ENCODE data around the gene NXF2B. TPM values are rescaled to one million over a fixed set of nuclear protein-coding genes. Genes with fewer than 3 reads are reported as not detected.
A peak's percentile ranks its signal among the peaks of the same experiment; 100 is the strongest.

Gene NXF2B
- total RNA-seq, 6 experiments from 2014 or later: 0.12 TPM; not detected in 5

DNA sequence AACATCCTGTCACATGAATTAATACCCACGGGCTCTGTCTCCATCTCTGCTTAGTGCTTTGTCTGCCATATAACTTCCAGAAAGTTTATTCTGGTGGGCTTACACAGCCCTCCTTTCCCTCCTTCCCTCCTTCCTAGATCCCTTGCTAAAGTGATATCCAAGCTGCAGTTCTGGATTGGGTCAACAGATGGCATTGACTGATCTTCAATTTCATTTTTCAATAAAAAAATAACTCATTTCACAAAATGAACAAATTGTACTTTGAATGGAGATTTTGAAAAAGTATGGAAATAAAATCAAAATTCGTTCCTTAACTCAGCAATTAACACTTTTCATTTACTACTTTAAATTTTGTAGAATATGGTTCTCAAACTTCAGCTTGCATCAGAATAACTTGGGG lies 97.9 kb downstream of the NXF2B start:
- no peaks in the 10 kb centered on the region for H3K36me3 ChIP-seq
- no peak for TF ChIP-seq POLR2A (IDR thresholded peaks at IDR 0.05)
- TF ChIP-seq, protein P1, sequence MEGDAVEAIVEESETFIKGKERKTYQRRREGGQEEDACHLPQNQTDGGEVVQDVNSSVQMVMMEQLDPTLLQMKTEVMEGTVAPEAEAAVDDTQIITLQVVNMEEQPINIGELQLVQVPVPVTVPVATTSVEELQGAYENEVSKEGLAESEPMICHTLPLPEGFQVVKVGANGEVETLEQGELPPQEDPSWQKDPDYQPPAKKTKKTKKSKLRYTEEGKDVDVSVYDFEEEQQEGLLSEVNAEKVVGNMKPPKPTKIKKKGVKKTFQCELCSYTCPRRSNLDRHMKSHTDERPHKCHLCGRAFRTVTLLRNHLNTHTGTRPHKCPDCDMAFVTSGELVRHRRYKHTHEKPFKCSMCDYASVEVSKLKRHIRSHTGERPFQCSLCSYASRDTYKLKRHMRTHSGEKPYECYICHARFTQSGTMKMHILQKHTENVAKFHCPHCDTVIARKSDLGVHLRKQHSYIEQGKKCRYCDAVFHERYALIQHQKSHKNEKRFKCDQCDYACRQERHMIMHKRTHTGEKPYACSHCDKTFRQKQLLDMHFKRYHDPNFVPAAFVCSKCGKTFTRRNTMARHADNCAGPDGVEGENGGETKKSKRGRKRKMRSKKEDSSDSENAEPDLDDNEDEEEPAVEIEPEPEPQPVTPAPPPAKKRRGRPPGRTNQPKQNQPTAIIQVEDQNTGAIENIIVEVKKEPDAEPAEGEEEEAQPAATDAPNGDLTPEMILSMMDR (IDR thresholded peaks at IDR 0.05): peak in 3 of 4 donors; percentile 21 to 29 (median 23)
- ATAC-seq: no peak
- no peak for DNase-seq
- intact Hi-C loops (cut with DNase I): no loop called here
- no peaks in the 10 kb centered on the region for H3K9me3 ChIP-seq
- no peak overlapping the region for H3K27ac ChIP-seq
- peaks cover 0 to 13% of the 10 kb centered on the region in 2 donors for H3K27me3 ChIP-seq
- WGBS (ENCODE audit: insufficient coverage, low coverage, low lambda C conversion rate, missing lambda C conversion rate): 8% methylated on average over 2 of the region's 2 CpGs
- no peak overlapping the region for H3K4me3 ChIP-seq
- no peaks in the 10 kb centered on the region for H3K4me1 ChIP-seq

DNA sequence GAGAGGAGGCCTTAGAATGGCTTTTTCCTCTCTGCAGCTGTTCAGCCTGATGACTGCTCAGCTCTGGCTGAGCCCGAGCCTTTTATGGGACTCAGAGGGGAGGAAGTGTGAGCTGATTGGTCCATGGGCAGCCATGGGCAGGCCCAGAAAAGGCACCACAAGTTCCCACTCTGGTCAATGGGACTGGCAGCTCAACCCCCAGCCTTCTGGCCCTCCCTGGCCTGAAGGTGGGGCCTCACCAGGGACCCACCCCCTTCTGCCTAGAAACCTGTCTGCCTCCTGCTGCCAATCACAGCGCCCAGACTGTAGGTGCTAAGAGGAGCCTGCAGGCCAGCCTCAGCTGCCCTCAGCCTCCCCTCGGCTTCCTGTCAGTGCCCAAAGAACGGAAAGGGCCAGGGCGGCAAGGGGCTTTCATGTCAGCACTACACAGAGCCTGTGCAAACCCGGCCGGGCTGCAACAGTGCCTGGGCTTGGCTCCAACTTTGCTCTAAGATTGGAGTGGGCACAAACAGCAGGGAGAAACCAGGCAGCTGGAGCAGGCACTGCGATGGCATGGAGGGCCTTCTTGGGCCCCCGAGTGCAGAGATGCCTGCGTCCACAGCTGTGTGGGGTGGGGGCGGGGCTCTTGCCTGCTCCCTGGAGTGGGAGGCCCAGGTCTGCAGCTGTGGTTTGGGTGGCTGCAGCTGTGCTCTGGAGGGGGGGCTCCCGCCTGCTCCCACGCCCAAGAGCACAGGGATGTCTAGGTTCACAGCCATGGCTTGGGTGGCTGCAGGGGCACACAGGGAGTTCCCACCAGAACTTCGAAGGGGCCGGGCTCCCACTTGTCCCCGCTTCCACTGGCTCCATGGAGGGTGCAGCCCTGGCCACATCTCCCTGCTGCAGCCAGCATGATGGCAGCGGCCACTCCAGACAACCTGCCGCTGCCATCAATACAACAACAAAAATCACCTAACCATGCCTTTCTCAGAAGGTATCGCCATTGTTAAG lies 100.2 kb downstream of the NXF2B start:
- intact Hi-C loops (cut with DNase I): no loop called here
- ATAC-seq: no peak
- Histone ChIP-seq H3K9me3 (no peaks in the 10 kb centered on the region), H3K27me3 (peaks cover 0 to 13% of the 10 kb centered on the region in 2 donors), H3K27ac (no peak overlapping the region), H3K36me3 (no peaks in the 10 kb centered on the region), H3K4me3 (no peak overlapping the region), H3K4me1 (no peaks in the 10 kb centered on the region)
- 68% methylated on average over 3 of the region's 19 CpGs for WGBS (ENCODE audit: insufficient coverage, low coverage, low lambda C conversion rate, missing lambda C conversion rate)
- no peak for TF ChIP-seq POLR2A (IDR thresholded peaks at IDR 0.05)
- TF ChIP-seq, protein P1 (IDR thresholded peaks at IDR 0.05): no peak
- DNase-seq: peak in 1 of 3 donors; percentile 50

DNA sequence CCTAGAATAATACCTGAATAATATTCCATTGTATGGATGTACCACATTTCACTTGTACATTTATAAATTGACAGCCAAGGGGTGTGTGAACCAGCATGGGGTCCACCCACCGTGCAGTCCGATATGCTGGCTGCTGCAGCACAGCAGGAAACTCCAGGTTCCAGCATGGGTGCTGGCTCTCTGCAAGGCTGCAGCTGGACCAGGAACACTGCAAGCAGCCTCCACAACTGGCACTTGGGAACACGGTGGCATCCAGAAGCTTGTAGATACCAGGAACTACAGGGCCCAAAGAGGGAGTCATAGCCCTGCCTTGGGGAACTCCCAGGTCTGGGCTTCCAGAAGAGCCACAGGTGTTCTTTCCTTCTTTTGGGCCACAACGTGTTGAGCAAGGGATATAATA lies 101.6 kb downstream of the NXF2B start:
- 14% methylated on average over 1 of the region's 4 CpGs for WGBS (ENCODE audit: insufficient coverage, low coverage, low lambda C conversion rate, missing lambda C conversion rate)
- ATAC-seq: no peak

More for the DNA sequence above, 101.6 kb downstream of the NXF2B start:
- TF ChIP-seq, protein P1 (IDR thresholded peaks at IDR 0.05): no peak
- TF ChIP-seq POLR2A (IDR thresholded peaks at IDR 0.05): no peak
- no peak overlapping the region for H3K4me3 ChIP-seq
- intact Hi-C loops (cut with DNase I): no loop called here
- peaks cover 0 to 13% of the 10 kb centered on the region in 2 donors for H3K27me3 ChIP-seq
- H3K27ac ChIP-seq: no peak overlapping the region
- H3K4me1 ChIP-seq: no peaks in the 10 kb centered on the region
- no peaks in the 10 kb centered on the region for H3K36me3 ChIP-seq
- H3K9me3 ChIP-seq: no peaks in the 10 kb centered on the region
- no peak for DNase-seq

Other genes starting within 250 kb of the NXF2B start
- gene TCP11X1, start 224.7 kb downstream of the NXF2B start, total RNA-seq: not detected
- not detected for gene NXF2, start 192.8 kb downstream of the NXF2B start, total RNA-seq
- not detected for gene TCP11X2, start 31.8 kb upstream of the NXF2B start, total RNA-seq
- not detected for gene TMSB15A, start 76.7 kb upstream of the NXF2B start, total RNA-seq
- gene ARMCX5, start 159.5 kb upstream of the NXF2B start, total RNA-seq: 1 to 10 TPM; 4.6 to 8.9 (median 5.7) TPM
- gene GPRASP1, start 211.5 kb upstream of the NXF2B start, total RNA-seq: 1 to 10 TPM in 4 of 6 experiments, under 1 TPM in 2; 0.61 to 1.8 (median 1.4) TPM

All from right lobe of liver (tissue), 6 donors.